HL-60 (cell line): Measurements from ENCODE around the gene ZNRF1.

Experiments
- DNase-seq, 2 experiments: peaks; one replicate each; pipeline ENCODE4 v3.0.0-alpha.2; 2010 to 2020; ENCODE audit warnings: low read depth in 1 of 2, low spot score in 1 of 2
- H3K27ac ChIP-seq: fragments of 250-450 bp; sonication (Bioruptor Pico); replicated peaks from 2 replicates; pipeline ENCODE4 v1.5.1; 2020; ENCODE audit warnings: mild to moderate bottlenecking, moderate library complexity
- H3K27me3 ChIP-seq: fragments of 250-450 bp; sonication (Bioruptor Pico); 2 replicates; pipeline ENCODE4 v1.5.1; 2021; ENCODE audit warnings: mild to moderate bottlenecking, moderate library complexity; ENCODE audit not compliant: insufficient read depth, poor library complexity, severe bottlenecking
- H3K4me3 ChIP-seq: replicated peaks from 2 replicates; pipeline ENCODE4 v1.5.1; 2011; ENCODE audit warnings: mild to moderate bottlenecking, control low read depth, low read length; ENCODE audit not compliant: insufficient read depth
- CTCF ChIP-seq: IDR thresholded peaks from one replicate; pipeline ENCODE4 v1.5.1; 2011; ENCODE audit warnings: low read length, control low read depth, inconsistent platforms; ENCODE audit not compliant: insufficient read depth
- GABPA ChIP-seq: IDR thresholded peaks from 2 replicates; pipeline ENCODE4 v1.6.1; 2012; ENCODE audit warnings: low read depth
- POLR2AphosphoS5 ChIP-seq: IDR thresholded peaks from 2 replicates; pipeline ENCODE4 v1.6.1; 2012; ENCODE audit warnings: low read depth
- REST ChIP-seq: IDR thresholded peaks from 2 replicates; pipeline ENCODE4 v1.6.1; 2012; ENCODE audit warnings: low read depth; ENCODE audit not compliant: insufficient replicate concordance
- SPI1 ChIP-seq: IDR thresholded peaks from 2 replicates; pipeline ENCODE4 v1.6.1; 2012; ENCODE audit warnings: low read depth, mild to moderate bottlenecking, borderline replicate concordance

Gene ZNRF1

DNA sequence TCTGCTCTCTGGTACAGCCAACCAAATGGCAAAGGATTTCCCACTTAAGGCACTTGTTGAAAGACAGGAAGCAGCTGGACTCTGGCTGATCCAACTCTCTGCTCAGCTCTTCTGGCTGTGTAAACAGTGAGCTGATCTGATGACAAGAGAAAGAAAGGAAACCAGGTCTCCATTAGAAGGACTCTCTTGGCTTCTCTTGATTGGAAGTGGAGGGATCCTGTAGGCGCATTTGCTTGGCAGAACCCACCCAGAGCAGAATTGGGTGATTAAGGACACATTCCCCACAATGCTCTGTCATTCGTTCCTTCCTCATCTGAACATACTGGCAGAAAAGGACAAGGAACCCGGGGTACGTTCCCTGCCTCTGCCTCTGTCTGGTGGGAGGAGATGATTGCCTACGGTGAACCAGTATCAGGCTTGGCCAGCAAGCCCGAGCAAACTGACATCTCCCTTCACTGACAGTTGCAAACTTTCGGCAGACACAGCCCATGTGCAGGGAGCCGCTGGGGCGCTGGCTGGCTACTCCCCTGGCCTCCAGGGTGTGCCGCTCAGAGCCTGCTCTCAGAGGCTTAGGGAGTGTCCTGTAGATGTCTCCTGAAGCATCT is 88.7 kb downstream of the ZNRF1 start:
- Histone ChIP-seq H3K4me3 (no peak overlapping the region), H3K27ac (peak overlapping the region; percentile 49), H3K27me3 (no peaks in the 10 kb centered on the region)
- peak in 1 of 2 experiments; percentile 58 for DNase-seq
- TF ChIP-seq CTCF = no peak
- TF ChIP-seq SPI1 = no peak
- TF ChIP-seq REST = no peak
- no peak for TF ChIP-seq GABPA
- TF ChIP-seq POLR2AphosphoS5 = no peak

GRCh38 chr16:75088216-75088615 is 89.4 kb downstream of the ZNRF1 start:
- Histone ChIP-seq H3K27me3 (no peaks in the 10 kb centered on the region), H3K4me3 (no peak overlapping the region), H3K27ac (no peak overlapping the region)
- no peak for TF ChIP-seq SPI1
- TF ChIP-seq CTCF = no peak
- no peak for TF ChIP-seq POLR2AphosphoS5
- TF ChIP-seq GABPA = no peak
- TF ChIP-seq REST = no peak
- no peak for DNase-seq

GRCh38 chr16:75088934-75089333 is 90.1 kb downstream of the ZNRF1 start:
- Histone ChIP-seq H3K27ac (no peak overlapping the region), H3K4me3 (no peak overlapping the region), H3K27me3 (no peaks in the 10 kb centered on the region)
- no peak for DNase-seq
- no peak for TF ChIP-seq POLR2AphosphoS5
- TF ChIP-seq REST = no peak
